ENCODE results near the gene CLPTM1.

The CLPTM1 gene

GRCh38 chr19:44949550-44949949, 5.6 kb upstream of the CLPTM1 start:
- Histone ChIP-seq H2BK12ac (ENCODE audit: low read length) (no peak overlapping the region), H2BK120ac (ENCODE audit: low read depth, low read length) (no peak overlapping the region), H3K23ac (ENCODE audit: low read depth, low read length, poor library complexity) (no peak overlapping the region), H4K91ac (ENCODE audit: low read depth, low read length, poor library complexity) (no peak overlapping the region), H3K4me2 (ENCODE audit: insufficient read depth, low read length, poor library complexity, severe bottlenecking) (no peak overlapping the region), H3K27ac (replicated peaks; ENCODE audit: low read length) (no peak overlapping the region), H3K4me1 (ENCODE audit: control insufficient read depth in 2 of 2, insufficient read depth in 1 of 2, low read depth in 1 of 2, low read length in 2 of 2) (peaks cover 0 to 3% of the 10 kb centered on the region in 2 donors), H3K4ac (ENCODE audit: low read length) (peak overlapping the region; percentile 53), H3K36me3 (replicated peaks in 1 of 2; ENCODE audit: control insufficient read depth in 2 of 2, insufficient read depth in 2 of 2, low read length in 2 of 2) (peaks cover 3 to 5% of the 10 kb centered on the region in 2 donors), H3K9me3 (replicated peaks in 1 of 2; ENCODE audit: control insufficient read depth in 2 of 2, insufficient read depth in 1 of 2, low read depth in 1 of 2, low read length in 2 of 2) (no peaks in the 10 kb centered on the region), H3K79me1 (ENCODE audit: low read depth, low read length) (no peaks in the 10 kb centered on the region), H3K18ac (ENCODE audit: low read length) (no peak overlapping the region), H3K4me3 (ENCODE audit: low read length in 2 of 2) (no peak overlapping the region), H3K14ac (ENCODE audit: low read length) (no peak overlapping the region), H2AK5ac (ENCODE audit: low read depth, low read length) (no peak overlapping the region), H3K27me3 (ENCODE audit: control insufficient read depth in 3 of 3, insufficient read depth in 3 of 3, low read depth in 1 of 3, low read length in 3 of 3) (no peaks in the 10 kb centered on the region), H2BK15ac (ENCODE audit: low read length) (no peak overlapping the region), H2BK5ac (ENCODE audit: low read length) (no peak overlapping the region), H4K8ac (ENCODE audit: low read depth, low read length) (no peak overlapping the region), H3K9ac (ENCODE audit: low read depth, low read length, poor library complexity) (no peak overlapping the region), H2AFZ (ENCODE audit: low read length) (no peak overlapping the region)
- no peak for DNase-seq (ENCODE audit: low spot score)
- no CpG with 5 or more reads among the region's 9 CpGs for WGBS, 2 donors (ENCODE audit: extremely low coverage in 2 of 2, insufficient read length in 2 of 2, insufficient replicate concordance in 1 of 2)

GRCh38 chr19:44951179-44952159, 3.7 kb upstream of the CLPTM1 start:
- Histone ChIP-seq H2BK12ac (ENCODE audit: low read length) (no peak overlapping the region), H3K4me3 (ENCODE audit: low read length in 2 of 2) (no peak overlapping the region), H2BK15ac (ENCODE audit: low read length) (peak overlapping the region; percentile 1), H3K4me2 (ENCODE audit: insufficient read depth, low read length, poor library complexity, severe bottlenecking) (no peak overlapping the region), H3K4me1 (ENCODE audit: control insufficient read depth in 2 of 2, insufficient read depth in 1 of 2, low read depth in 1 of 2, low read length in 2 of 2) (peaks cover 6 to 8% of the 10 kb centered on the region in 2 donors), H3K9me3 (replicated peaks in 1 of 2; ENCODE audit: control insufficient read depth in 2 of 2, insufficient read depth in 1 of 2, low read depth in 1 of 2, low read length in 2 of 2) (no peaks in the 10 kb centered on the region), H2BK5ac (ENCODE audit: low read length) (no peak overlapping the region), H3K27me3 (ENCODE audit: control insufficient read depth in 3 of 3, insufficient read depth in 3 of 3, low read depth in 1 of 3, low read length in 3 of 3) (no peaks in the 10 kb centered on the region), H3K79me1 (ENCODE audit: low read depth, low read length) (peaks cover 9% of the 10 kb centered on the region), H3K36me3 (replicated peaks in 1 of 2; ENCODE audit: control insufficient read depth in 2 of 2, insufficient read depth in 2 of 2, low read length in 2 of 2) (peaks cover 3 to 5% of the 10 kb centered on the region in 2 donors), H2AK5ac (ENCODE audit: low read depth, low read length) (no peak overlapping the region), H4K91ac (ENCODE audit: low read depth, low read length, poor library complexity) (peak overlapping the region; percentile 2), H4K8ac (ENCODE audit: low read depth, low read length) (no peak overlapping the region), H3K4ac (ENCODE audit: low read length) (no peak overlapping the region), H3K23ac (ENCODE audit: low read depth, low read length, poor library complexity) (no peak overlapping the region), H2BK120ac (ENCODE audit: low read depth, low read length) (no peak overlapping the region), H3K27ac (replicated peaks; ENCODE audit: low read length) (no peak overlapping the region), H3K14ac (ENCODE audit: low read length) (no peak overlapping the region), H2AFZ (ENCODE audit: low read length) (peak overlapping the region; percentile 53), H3K18ac (ENCODE audit: low read length) (no peak overlapping the region), H3K9ac (ENCODE audit: low read depth, low read length, poor library complexity) (peak overlapping the region; percentile 63)
- no CpG with 5 or more reads among the region's 13 CpGs for WGBS, 2 donors (ENCODE audit: extremely low coverage in 2 of 2, insufficient read length in 2 of 2, insufficient replicate concordance in 1 of 2)
- peak; percentile 82 for DNase-seq (ENCODE audit: low spot score)

GRCh38 chr19:44954278-44954648, 917 bp upstream of the CLPTM1 start:
- Histone ChIP-seq H3K14ac (ENCODE audit: low read length) (no peak overlapping the region), H2BK12ac (ENCODE audit: low read length) (no peak overlapping the region), H4K91ac (ENCODE audit: low read depth, low read length, poor library complexity) (no peak overlapping the region), H3K4ac (ENCODE audit: low read length) (no peak overlapping the region), H3K79me1 (ENCODE audit: low read depth, low read length) (peaks cover 15% of the 10 kb centered on the region), H3K27me3 (ENCODE audit: control insufficient read depth in 3 of 3, insufficient read depth in 3 of 3, low read depth in 1 of 3, low read length in 3 of 3) (no peaks in the 10 kb centered on the region), H3K18ac (ENCODE audit: low read length) (peak overlapping the region; percentile 51), H2AK5ac (ENCODE audit: low read depth, low read length) (no peak overlapping the region), H3K23ac (ENCODE audit: low read depth, low read length, poor library complexity) (no peak overlapping the region), H3K4me3 (ENCODE audit: low read length in 2 of 2) (peak overlapping the region; percentile 68 to 84), H2BK15ac (ENCODE audit: low read length) (no peak overlapping the region), H4K8ac (ENCODE audit: low read depth, low read length) (no peak overlapping the region), H2BK120ac (ENCODE audit: low read depth, low read length) (no peak overlapping the region), H3K4me1 (ENCODE audit: control insufficient read depth in 2 of 2, insufficient read depth in 1 of 2, low read depth in 1 of 2, low read length in 2 of 2) (peaks cover 6 to 11% of the 10 kb centered on the region in 2 donors), H3K9me3 (replicated peaks in 1 of 2; ENCODE audit: control insufficient read depth in 2 of 2, insufficient read depth in 1 of 2, low read depth in 1 of 2, low read length in 2 of 2) (no peaks in the 10 kb centered on the region), H3K4me2 (ENCODE audit: insufficient read depth, low read length, poor library complexity, severe bottlenecking) (peak overlapping the region; percentile 74), H2AFZ (ENCODE audit: low read length) (peak overlapping the region; percentile 88), H2BK5ac (ENCODE audit: low read length) (no peak overlapping the region), H3K27ac (replicated peaks; ENCODE audit: low read length) (peak overlapping the region; percentile 89), H3K36me3 (replicated peaks in 1 of 2; ENCODE audit: control insufficient read depth in 2 of 2, insufficient read depth in 2 of 2, low read length in 2 of 2) (peaks cover 5 to 8% of the 10 kb centered on the region in 2 donors), H3K9ac (ENCODE audit: low read depth, low read length, poor library complexity) (peak overlapping the region; percentile 81)
- WGBS, 2 donors (ENCODE audit: extremely low coverage in 2 of 2, insufficient read length in 2 of 2, insufficient replicate concordance in 1 of 2), result no CpG with 5 or more reads among the region's 13 CpGs
- DNase-seq (ENCODE audit: low spot score), result no peak

Data from neuronal stem cell (in vitro differentiated cells).